Fibroblast of the aortic adventitia (primary cell): ENCODE results near the gene INTU. TPM values are rescaled to one million over a fixed set of nuclear protein-coding genes. Genes with fewer than 3 reads are reported as not detected.

ENCODE experiments used
- DNase-seq: peaks from one replicate; pipeline ENCODE4 v3.0.0-alpha.2; 2010; ENCODE audit warnings: low read depth
- H3K4me3 ChIP-seq: 2 replicates; pipeline ENCODE4 v1.5.1; 2011; ENCODE audit warnings: low read depth, mild to moderate bottlenecking, control low read depth, low read length, moderate library complexity
- CTCF ChIP-seq: IDR thresholded peaks from 2 replicates; pipeline ENCODE4 v1.5.1; 2011; ENCODE audit warnings: mild to moderate bottlenecking, low read length, control low read depth, inconsistent platforms; ENCODE audit not compliant: insufficient read depth
- total RNA-seq: library from RNA; depleted of rRNA; stranded (reverse); fragments of >200 nt; gene quantifications from 2 replicates; pipeline ENCODE4 v1.2.3, GENCODE V29; 2012; ENCODE audit warnings: low replicate concordance

The INTU gene
- total RNA-seq, 1 donor, result 6.0 TPM

- no peak for TF ChIP-seq CTCF
- DNase-seq, result peak; percentile 27
- H3K4me3 ChIP-seq, result peak overlapping the region; percentile 70
Observed at GRCh38 chr4:127623797-127624083, 9.0 kb upstream of the INTU start.

GRCh38 chr4:127624173-127624572, 8.6 kb upstream of the INTU start:
- no peak for DNase-seq
- H3K4me3 ChIP-seq, result no peak overlapping the region
- no peak for TF ChIP-seq CTCF

GRCh38 chr4:127629371-127629770, 3.4 kb upstream of the INTU start:
- no peak for TF ChIP-seq CTCF
- DNase-seq, result no peak
- H3K4me3 ChIP-seq, result no peak overlapping the region

GRCh38 chr4:127630152-127630551, 2.6 kb upstream of the INTU start:
- no peak for TF ChIP-seq CTCF

GRCh38 chr4:127631420-127631819, 1.3 kb upstream of the INTU start:
- H3K4me3 ChIP-seq, result no peak overlapping the region
- DNase-seq, result no peak
- no peak for TF ChIP-seq CTCF

More at GRCh38 chr4:127630152-127630551, 2.6 kb upstream of the INTU start:
- no peak for DNase-seq
- no peak overlapping the region for H3K4me3 ChIP-seq

- no peak overlapping the region for H3K4me3 ChIP-seq
- peak; percentile 55 for DNase-seq
- TF ChIP-seq CTCF, result no peak
Observed at GRCh38 chr4:127634181-127634580, 1.4 kb downstream of the INTU start.

GRCh38 chr4:127641524-127641923, 8.8 kb downstream of the INTU start:
- DNase-seq, result peak; percentile 57
- no peak overlapping the region for H3K4me3 ChIP-seq
- no peak for TF ChIP-seq CTCF
